Thyroid gland (tissue), 4 donors: Measurements from ENCODE around the gene DCAF6.

ENCODE experiments used
- CTCF ChIP-seq, 6 experiments: fragments of 200-600 bp in 3 of 6; fragments of 450-650 bp in 3 of 6; sonication (generic) in 3 of 6; IDR thresholded peaks; one replicate each; pipeline ENCODE4 v1.5.1; 2016 to 2019; ENCODE audit warnings: antibody characterized with exemption in 6 of 6, mild to moderate bottlenecking in 2 of 6, inconsistent platforms in 1 of 6, moderate library complexity in 1 of 6
- POLR2A ChIP-seq, 2 donors: fragments of 450-650 bp; IDR thresholded peaks; one replicate each; pipeline ENCODE4 v1.6.1; 2017; ENCODE audit warnings: antibody characterized with exemption in 2 of 2, mild to moderate bottlenecking in 2 of 2, moderate library complexity in 1 of 2

DNA sequence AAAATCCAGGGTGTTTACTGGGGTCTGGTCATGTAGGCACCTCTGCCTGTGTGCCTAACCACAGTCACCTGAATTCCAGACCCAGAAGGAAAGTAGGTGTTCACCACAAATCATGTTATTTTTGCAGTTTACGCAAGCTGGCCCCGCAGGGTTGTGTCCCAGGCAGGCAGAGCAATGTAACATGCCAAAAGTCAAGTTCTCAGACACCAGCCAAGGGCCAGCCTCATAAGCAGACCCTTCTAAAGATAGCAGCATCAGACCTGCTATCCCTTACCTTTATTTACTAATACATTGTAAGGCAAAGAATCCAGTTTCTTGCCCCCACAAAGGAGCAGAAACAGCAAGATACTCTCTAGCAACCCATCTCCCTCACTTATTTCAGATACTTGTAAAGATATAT, 117.2 kb downstream of the DCAF6 start:
- TF ChIP-seq POLR2A (IDR thresholded peaks at IDR 0.05) (no peak), CTCF (IDR thresholded peaks at IDR 0.05) (no peak)
